GM19455 (cell line): ENCODE measurements around the gene FUT9.

Experiments used
- ATAC-seq: cut with Tn5 transposase; IDR thresholded peaks from one replicate; pipeline ENCODE4 v1.9.1; 2021; ENCODE audit not compliant: unreplicated experiment

Gene FUT9

DNA sequence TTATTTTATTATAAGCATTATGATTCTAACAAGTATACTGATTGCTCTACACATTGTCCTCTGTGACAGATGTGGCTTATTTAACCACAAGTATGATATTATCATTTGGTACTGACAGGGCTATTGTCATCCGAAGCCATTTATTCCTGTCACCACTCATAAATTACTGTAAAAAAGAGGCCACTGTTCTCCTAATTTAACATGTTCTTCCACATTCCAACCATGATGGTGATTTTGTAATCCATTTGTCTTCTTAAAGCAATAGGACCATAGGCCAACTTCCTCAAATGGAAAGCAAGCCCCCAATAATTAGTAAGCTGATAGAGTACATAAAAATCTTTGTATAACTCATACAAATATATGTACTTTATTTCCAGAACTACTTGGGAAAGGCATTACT lies 50.6 kb downstream of the FUT9 start:
- no peak for ATAC-seq

DNA sequence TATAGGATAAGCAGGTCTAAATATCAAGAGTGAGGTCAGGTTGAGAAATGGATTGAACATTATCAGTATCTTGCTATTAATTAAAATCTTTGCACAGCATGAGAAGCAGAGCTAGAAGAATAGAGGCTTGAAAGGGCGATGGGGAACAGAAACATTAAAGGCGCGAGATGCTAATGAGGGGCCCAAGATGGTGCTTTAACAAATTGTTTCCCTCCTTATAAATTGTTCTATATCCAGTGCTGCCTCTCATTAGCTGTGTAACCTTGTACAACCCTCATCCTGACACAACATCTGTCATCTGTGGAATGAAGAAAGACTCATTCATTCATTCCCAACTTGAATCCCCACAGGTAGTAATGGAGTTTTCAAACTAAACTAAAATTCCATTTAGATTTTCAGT lies 57.8 kb downstream of the FUT9 start:
- no peak for ATAC-seq

DNA sequence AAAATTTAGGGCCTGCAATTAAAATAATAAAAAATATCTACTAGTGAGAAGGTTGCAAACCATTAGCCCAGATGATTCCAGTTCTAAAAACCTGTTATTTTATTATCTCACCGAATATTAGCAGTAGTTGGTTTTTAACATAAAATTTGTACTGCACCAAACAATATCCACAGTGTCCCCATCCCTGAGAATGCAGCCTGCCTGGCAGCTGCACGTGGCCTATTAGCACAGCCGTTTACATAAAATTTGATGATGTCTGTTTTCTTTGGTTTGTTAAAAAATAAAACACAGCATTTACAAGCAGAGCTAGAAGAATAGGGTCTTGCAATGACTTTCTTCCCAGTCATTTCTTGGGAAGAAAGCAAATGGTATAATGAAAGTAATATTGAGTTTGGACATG lies 58.2 kb downstream of the FUT9 start:
- no peak for ATAC-seq

DNA sequence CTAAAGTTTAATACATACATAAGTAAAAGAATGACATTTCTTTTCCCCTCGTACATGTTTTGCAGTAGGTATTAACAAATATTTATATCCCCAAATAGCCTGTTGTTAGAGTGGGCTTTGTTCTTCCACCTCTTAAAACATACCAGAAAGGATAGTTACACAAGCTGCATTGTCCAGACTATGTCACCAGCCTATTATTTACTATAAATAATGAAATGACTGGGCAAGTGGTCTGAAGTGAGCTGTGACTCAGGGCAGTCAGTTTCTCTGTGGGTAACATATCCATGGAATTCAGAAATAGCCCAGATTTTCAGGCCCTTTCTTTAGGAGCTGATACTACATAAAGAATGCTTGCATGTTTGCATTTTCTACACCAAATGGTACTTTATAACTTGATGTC lies 60.1 kb downstream of the FUT9 start:
- no peak for ATAC-seq

DNA sequence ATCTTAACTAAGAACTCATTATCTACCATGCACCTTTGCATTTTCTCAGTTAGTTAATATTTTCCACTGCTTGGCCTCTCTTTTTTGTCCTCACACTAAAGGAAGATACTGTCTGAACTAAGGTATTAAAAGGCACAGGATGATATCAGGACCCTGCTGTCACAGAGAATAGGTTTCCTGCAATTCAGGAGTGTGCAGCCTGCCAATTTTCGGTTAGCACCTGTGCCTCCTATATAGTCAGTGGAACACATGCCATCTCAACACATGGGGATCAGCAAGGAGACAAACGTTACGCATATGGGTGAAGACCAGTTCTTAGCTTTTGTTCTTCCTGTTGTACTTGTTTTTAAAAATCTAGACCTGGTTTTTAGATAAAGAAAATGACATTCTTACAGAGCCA lies 71.0 kb downstream of the FUT9 start:
- ATAC-seq: no peak

DNA sequence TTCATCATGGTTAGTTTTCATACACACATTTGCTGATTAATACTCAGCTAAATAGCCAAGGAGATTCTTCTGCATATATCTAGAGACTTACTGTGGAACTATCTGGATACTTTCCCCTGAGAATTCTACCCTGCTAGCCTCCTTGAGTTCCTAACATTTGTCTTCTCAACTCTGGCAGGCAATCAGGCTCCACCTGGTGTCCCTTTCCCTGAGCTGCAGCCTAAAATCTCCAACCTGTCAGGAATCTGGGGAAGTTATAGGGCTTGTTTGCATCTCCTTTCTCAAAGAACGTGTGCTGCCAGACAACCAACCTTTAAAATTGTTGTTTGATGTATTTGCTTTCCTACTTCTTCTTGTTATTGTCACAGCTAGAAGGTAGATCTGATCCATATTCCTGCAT lies 73.4 kb downstream of the FUT9 start:
- ATAC-seq: no peak

DNA sequence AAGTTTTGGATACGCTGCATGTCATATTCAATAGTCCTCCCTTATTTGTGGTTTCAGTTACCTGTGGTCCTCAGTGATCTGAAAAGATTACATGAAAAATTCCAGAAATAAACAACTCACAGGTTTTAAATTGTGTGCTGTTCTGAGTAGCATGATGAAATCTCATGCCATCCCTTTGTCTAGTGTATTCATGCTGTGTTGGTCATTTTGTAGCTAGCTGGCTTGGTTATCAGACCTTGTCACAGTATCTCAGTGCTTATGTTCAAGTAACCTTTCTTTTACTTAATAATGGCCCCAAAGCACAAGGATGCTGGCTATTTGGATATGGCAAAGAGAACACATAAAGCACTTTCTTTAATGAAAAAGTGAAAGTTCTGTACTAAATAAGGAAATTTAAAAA lies 78.3 kb downstream of the FUT9 start:
- ATAC-seq: no peak

DNA sequence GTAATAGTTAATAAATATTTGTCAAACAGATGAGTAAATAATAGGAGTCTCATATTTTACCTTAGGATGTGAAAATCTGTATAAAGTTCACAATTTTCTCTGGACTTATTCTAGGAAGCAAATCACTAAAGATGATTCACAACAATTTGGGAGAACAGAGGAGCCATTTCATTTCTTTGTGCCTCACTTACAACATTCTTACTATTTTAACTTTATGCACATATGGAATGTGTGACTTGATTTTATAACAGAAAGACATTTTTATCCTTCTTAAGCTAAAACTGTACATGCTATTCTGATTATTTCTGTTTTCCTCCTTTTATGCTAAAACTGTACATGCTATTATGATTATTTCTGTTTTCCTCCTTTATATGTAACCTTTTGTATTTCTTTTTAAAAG lies 83.3 kb downstream of the FUT9 start:
- no peak for ATAC-seq

DNA sequence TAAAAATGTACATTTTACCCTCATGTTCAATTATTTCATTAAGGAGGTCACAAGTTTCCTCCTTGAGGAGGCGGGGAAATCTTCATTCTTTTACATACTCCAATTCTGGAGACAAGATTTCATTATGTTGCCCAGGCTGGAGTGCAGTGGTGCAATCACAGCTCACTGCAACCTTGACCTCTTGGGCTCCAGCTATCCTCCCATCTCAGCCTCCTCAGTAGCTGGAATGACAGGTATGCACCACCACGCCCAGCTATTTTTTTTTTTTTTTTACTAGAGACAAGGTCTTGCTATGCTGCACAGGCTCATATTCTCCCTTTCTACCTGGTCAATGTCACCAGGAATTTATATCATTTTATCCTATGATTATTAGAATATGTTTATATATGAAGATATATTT lies 85.8 kb downstream of the FUT9 start:
- ATAC-seq: no peak

DNA sequence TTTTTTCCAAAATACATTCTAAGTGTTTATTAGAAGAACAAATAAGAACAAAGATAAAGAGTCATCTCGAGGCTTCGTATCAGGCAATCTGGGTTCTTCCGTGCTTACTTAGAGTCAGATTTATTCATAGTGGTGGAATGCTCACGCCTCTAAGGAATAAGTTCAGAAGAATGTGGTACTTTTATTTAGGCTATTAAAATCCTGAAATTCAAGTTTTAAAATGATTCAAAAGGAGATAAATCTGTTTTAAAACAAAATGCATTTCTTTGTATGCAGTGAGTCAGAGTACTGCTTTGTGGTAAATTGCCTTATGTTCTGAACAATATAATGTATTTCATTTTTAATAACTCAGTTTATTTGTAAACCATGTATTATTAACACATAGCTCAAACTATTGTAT lies 89.1 kb downstream of the FUT9 start:
- ATAC-seq: no peak

DNA sequence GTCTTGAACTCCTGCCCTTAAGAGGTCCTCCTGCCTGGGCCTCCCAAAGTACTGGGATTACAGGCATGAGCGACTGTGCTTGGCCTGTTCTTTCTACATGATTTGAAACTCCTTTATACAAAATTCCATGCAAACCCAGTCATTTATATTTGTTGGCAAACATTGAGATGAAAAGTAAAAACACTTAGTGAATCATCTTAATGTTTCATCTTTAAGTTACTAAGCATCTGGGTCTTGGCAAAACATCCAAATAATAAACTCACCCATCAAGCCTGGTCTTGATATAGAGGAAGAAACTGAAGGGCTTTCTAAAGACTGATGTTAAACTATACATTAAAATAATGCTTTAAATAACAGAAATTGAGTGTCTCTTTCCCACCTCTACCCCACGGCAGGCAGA lies 95.1 kb downstream of the FUT9 start:
- no peak for ATAC-seq

DNA sequence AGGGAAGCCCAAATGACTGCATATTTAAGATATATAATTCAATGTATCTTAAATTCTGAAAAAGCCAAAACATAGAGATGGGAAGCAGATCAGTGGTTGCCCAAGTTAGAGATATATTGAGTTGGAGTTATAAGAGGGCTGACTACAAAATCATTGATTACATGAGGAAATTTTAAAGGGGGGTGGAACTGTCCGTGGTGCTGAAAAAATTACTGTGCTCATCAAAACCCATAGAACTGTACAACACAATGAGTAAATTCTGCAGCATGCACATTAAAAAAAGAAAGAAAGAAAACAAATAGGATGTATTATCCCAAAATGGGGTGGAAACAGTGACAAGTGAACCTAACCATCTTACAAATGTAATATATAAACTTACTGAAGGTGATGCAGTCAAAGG lies 100.9 kb downstream of the FUT9 start:
- ATAC-seq: no peak

DNA sequence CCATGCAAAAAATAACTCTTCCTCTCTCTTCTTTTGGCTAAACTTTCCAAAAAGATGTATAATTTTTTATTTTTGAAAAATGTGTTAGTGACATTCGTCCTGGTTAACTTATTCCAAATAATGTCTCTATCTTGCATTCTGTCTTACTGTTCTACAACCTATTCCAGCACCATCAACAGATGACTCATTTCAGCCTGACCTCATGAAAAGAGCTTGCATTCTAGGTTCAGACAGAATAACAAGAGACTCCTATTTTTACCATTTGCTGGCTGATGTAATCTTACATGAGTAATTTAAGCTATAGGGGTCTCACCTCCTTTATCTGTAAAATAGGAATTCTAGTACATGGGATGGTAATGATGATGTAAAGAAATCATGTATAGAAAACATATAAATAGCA lies 109.0 kb downstream of the FUT9 start:
- ATAC-seq: no peak

DNA sequence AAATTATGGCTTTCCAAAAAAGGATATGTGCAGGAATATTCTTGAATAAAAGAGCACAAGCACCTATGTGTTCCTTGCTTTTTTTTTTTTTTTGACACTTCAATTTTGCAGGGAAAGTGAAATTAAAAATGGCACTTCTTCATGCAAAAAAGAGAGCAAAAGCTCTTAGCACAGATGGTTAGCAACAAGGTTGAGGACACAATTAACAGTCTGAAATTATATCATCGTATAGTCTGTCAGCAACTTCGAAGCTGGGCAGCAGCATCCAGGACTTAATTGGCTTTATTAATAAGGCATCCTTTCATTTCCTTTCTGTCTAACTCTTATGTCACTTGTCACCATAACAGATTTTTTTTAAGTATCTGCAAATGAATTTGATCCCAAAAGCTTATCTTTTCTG lies 122.6 kb downstream of the FUT9 start:
- ATAC-seq: no peak

DNA sequence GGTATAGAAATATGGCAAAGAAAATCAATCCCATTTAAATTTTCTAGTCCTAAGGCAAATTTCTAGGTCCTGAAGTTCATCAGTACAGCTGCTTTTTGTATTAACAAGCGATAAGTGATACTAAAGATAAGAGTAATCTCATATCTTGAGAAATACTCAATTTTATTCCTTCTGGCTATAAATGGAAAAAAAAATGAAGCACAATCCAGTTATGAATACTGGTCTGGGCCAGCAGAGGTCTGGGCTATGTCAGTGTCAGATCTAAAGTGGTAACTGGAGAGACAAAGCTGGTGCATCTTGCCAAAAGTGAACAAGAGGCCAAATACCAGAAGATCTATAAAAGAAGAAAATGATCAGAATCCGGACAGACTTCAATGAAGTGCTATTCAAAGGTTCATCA lies 126.4 kb downstream of the FUT9 start:
- no peak for ATAC-seq

DNA sequence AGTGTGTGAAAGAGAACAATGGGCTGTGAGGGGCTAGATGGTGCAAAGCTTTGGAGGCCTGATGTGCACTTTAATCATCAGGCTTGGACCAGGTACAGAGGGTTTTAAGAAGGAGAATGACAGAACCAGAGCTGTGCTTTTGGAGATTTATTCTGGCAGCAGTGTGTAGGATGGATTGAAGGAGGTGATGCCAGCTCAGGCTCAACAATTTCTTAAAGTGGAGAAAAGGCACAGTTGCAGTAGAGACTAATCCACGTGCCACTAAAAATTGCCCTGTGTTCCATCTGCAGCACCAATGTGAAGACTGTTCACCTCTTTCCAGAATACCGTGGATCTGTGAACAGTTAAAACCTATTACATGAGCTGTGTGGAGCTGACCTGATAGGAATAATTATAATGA lies 134.7 kb downstream of the FUT9 start:
- no peak for ATAC-seq

DNA sequence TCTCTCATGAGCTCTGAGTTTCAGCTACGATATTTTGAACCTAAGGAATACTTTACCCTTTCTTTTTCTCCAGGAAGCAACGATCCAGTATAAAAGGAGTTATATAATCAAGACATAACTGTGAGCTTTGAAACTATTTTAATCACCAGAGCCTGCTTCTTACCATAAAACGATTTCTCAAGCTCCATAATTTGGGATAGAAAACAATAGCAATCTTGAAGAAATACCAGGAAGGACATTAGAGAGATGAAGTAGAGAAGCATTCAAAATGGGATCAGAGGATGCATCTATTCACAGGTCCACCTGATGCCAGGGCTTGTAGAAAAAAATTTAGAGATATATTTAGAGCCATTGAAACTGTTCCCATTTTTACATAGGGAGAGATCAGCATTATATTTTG lies 135.9 kb downstream of the FUT9 start:
- ATAC-seq: no peak

DNA sequence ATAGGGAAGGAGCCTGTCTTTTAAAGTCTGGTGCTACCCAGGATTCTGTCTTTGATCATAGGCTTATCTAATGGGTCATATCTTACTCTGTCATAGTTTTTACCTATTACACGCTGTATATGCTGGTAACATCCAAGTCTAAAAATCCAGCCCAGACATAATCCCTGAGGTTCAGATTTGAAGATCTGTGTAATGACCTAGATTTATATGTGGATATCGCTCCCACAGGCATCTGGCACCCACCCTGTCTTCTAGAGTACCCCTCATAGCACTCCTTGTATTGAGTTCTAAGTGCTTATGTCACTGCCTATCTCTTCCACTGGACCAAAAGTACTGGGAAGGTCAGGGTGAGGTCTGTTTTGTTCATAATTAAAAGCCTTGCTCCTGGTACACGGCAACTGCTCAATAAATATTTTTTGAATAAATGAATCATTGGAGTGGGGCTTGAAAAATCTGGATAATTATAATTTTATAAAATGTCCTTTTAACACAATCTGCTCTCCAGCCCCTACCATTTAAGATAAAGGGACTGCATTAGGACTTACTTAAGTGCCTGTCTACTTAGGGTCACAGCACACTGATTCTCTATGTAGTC lies 136.4 kb downstream of the FUT9 start:
- no peak for ATAC-seq

DNA sequence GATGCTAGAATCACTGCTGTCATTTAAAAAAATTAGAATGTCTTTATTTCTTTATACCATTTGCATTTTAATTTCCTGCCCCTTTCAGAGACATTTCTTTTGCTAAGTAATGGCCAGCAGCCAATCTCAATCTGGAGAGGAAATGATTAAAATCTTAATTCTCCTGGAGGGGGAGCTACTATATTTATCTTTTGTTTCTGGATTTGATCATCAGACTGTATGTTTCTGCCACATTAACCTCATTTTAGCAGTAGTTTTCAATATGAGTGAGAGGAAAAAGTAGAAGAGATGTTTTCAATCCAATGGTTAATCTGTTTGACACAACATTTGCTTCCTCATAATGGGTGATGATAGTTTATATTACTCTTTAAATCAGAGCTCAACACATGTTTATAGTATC lies 138.0 kb downstream of the FUT9 start:
- no peak for ATAC-seq

DNA sequence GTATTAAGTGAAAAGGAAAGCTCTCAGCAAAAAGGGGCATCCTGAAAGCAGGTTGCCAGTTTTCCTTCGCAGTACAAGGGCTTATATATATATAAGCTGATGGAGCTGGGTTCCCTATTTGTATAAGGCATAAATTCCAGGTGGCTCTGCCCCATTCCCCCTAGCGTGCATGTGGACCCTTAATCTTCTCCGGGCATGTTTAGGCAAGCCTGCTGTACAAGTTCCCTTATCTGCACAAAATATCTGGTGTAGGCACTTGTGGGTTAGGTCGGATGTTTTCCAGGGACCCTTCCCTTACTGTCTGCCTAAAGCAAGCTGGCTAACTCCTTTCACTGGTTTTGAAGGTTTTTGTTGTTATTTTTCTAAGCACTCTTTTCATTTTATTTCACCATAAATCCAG lies 140.7 kb downstream of the FUT9 start:
- ATAC-seq: no peak

DNA sequence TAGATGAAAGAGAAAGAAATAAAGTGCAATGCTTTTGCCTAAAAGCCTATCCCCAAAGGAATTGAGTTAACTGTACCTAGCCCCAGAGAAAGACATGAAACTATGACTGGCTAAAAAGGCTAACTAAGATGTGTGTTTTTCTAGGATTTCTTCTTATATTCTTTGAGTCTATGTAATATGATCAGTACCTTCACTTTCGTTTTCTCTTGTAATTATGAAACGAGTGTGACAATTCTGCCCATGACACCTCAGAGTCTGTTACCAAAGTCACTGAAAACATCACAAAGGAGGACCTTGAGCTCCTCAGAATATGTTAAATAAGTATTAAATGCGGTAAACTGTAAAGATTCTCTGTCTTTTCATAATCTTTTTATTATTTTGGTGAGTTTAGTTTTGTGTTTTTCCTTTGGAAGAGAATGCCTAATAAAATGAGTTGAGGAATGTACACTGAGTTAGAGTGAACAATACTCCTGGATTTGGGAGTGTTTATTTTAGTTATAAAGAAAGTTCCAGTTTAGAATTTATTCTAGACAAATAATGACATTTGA lies 141.3 kb downstream of the FUT9 start:
- peak; percentile 93 for ATAC-seq

DNA sequence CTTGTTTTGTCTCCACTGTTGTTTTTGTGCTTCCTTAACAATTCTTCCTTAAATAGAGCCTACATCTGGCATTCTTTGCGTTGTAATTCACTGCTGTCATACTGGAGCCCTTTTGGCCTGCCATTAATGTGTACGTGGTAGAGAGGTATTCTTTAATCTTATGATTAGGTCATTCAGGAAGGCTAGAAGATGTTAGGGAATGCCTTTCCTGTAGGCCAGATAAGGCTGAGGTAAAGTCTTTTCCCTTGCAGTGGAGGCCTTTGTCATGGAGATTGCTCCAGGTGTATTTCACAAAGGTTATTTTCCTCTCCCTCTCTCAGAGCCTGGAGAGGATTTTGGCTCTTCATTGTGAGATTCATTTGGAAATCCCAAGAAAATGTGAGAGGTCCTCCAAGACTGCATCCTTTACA lies 146.9 kb downstream of the FUT9 start:
- no peak for ATAC-seq

DNA sequence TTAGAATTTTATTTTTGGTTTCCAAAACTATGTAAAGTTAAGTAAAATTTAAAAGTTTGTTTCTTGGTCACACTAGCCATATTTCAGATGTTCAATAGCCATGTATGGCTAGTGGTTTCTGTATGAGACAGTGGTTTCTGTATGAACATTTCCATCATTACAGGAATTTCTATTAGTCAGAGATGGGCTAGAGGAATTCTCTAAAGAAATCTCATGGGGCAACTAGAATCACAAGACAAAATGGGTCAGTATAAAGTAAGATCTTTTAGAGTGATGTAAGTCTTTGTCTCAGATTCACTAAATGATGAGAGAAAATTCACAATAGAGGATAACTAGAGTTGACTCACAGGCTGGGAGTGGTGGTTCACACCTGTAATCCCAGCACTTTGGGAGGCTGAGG lies 149.0 kb downstream of the FUT9 start:
- no peak for ATAC-seq

DNA sequence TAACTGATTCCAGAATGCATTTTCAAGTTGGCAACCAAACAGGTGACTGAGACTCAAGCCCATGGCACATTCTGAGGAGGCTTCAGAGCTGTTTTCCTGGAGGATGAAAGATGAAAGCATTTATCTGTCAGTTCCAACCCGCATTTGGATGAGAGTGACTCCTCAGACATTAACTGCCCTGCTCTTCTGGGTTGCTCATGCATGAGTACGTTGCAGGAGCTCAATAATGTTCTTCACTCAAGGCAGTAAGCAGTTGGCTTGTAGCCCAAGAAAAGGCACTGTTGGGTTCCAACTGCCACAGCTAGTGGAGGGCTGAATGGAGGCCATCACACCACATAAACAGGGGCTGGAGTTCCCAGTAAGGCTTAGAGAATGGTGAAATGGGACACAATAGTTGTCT lies 155.3 kb downstream of the FUT9 start:
- no peak for ATAC-seq
